Astrocyte (in vitro differentiated cells and primary cell): ENCODE measurements around the gene FABP2.
"Not testable (repeated sequence)": the region's sequence is repeated elsewhere in the genome, so short reads cannot be mapped to it uniquely, and the experiment has no call there.

Experiments used
- CTCF ChIP-seq: IDR thresholded peaks from 2 replicates; pipeline ENCODE4 v1.5.1; 2011; ENCODE audit warnings: low read depth, mild to moderate bottlenecking, inconsistent platforms, low read length, moderate library complexity; ENCODE audit not compliant: insufficient read depth
- EZH2 ChIP-seq: IDR thresholded peaks from 2 replicates; pipeline ENCODE4 v1.6.1; 2012; ENCODE audit warnings: mild to moderate bottlenecking, low read length, inconsistent platforms; ENCODE audit not compliant: insufficient read depth

GRCh38 chr4:119359873-119360272 lies 37.9 kb upstream of the FABP2 start:
- TF ChIP-seq CTCF, EZH2: not testable (repeated sequence)
